GM23338 (cell line): ENCODE results near the gene SLC4A8. TPM values are rescaled to one million over a fixed set of nuclear protein-coding genes. Genes with fewer than 3 reads are reported as not detected.
"Not testable (repeated sequence)": the region's sequence is repeated elsewhere in the genome, so short reads cannot be mapped to it uniquely, and the experiment has no call there.

Source experiments
- ATAC-seq: fragments of 200-7000 bp; cut with Tn5 transposase; 3 replicates; pipeline ENCODE4 v1.9.1; 2020
- DNase-seq: peaks from one replicate; pipeline ENCODE4 v3.0.0-alpha.2; 2015; ENCODE audit warnings: low spot score
- H2AFZ ChIP-seq: fragments of 200-600 bp; sonication (generic); 2 replicates; pipeline ENCODE4 v1.8.0; 2016; ENCODE audit warnings: antibody characterized with exemption, mild to moderate bottlenecking, moderate library complexity
- H3F3A ChIP-seq: fragments of 200-600 bp; sonication (generic); replicated peaks from 2 replicates; pipeline ENCODE4 v1.8.0; 2017; ENCODE audit warnings: antibody characterized with exemption, mixed run types, low read depth
- H3K27ac ChIP-seq: fragments of 200-600 bp; sonication (generic); 2 replicates; pipeline ENCODE4 v1.6.1; 2016; ENCODE audit warnings: low read depth
- H3K27me3 ChIP-seq: fragments of 200-600 bp; sonication (generic); 2 replicates; pipeline ENCODE4 v1.8.0; 2016; ENCODE audit warnings: mild to moderate bottlenecking, mixed run types, moderate library complexity; ENCODE audit not compliant: insufficient read depth
- H3K36me3 ChIP-seq: fragments of 200-600 bp; sonication (generic); 2 replicates; pipeline ENCODE4 v1.8.0; 2016; ENCODE audit warnings: mild to moderate bottlenecking; ENCODE audit not compliant: insufficient read depth
- H3K4me1 ChIP-seq: fragments of 200-600 bp; sonication (generic); 2 replicates; pipeline ENCODE4 v1.8.0; 2016; ENCODE audit warnings: mild to moderate bottlenecking, moderate library complexity; ENCODE audit not compliant: insufficient read depth
- H3K4me2 ChIP-seq: fragments of 200-600 bp; sonication (generic); 2 replicates; pipeline ENCODE4 v1.7.1; 2017; ENCODE audit warnings: mixed run types
- H3K4me3 ChIP-seq: fragments of 200-600 bp; sonication (generic); 2 replicates; pipeline ENCODE4 v1.6.1; 2016; ENCODE audit warnings: mixed run types
- H3K79me2 ChIP-seq: fragments of 200-600 bp; sonication (generic); replicated peaks from 2 replicates; pipeline ENCODE4 v1.8.0; 2017; ENCODE audit warnings: mild to moderate bottlenecking; ENCODE audit not compliant: insufficient read depth
- H3K9me2 ChIP-seq: fragments of 200-600 bp; sonication (generic); 2 replicates; pipeline ENCODE4 v1.8.0; 2017; ENCODE audit not compliant: insufficient read depth
- H4K20me1 ChIP-seq: fragments of 200-600 bp; sonication (generic); replicated peaks from 2 replicates; pipeline ENCODE4 v1.8.0; 2017; ENCODE audit warnings: mild to moderate bottlenecking; ENCODE audit not compliant: insufficient read depth
- H3K27ac Mint-ChIP-seq: 2 replicates; pipeline ENCODE4 v1.8.0; 2020; ENCODE audit warnings: inconsistent platforms, mild to moderate bottlenecking, moderate library complexity, mixed read lengths
- H3K27me3 Mint-ChIP-seq: 3 replicates; pipeline ENCODE4 v1.8.0; 2022; ENCODE audit warnings: low read depth, mild to moderate bottlenecking, moderate library complexity, mixed read lengths, inconsistent platforms; ENCODE audit not compliant: insufficient read depth, poor library complexity
- H3K36me3 Mint-ChIP-seq: 3 replicates; pipeline ENCODE4 v1.8.0; 2021; ENCODE audit warnings: low read depth, mild to moderate bottlenecking, inconsistent platforms, moderate library complexity, mixed read lengths
- H3K4me1 Mint-ChIP-seq: 3 replicates; pipeline ENCODE4 v1.8.0; 2020; ENCODE audit warnings: mild to moderate bottlenecking, inconsistent platforms, mixed read lengths
- H3K4me3 Mint-ChIP-seq: 3 replicates; pipeline ENCODE4 v1.8.0; 2021; ENCODE audit warnings: moderate library complexity, mild to moderate bottlenecking, inconsistent platforms, mixed read lengths
- H3K9me3 Mint-ChIP-seq: 3 replicates; pipeline ENCODE4 v1.8.0; 2020; ENCODE audit warnings: moderate library complexity, mild to moderate bottlenecking, inconsistent platforms, mixed read lengths
- CREB1 ChIP-seq: fragments of 250-450 bp; sonication (Bioruptor Pico); IDR thresholded peaks from 2 replicates; pipeline ENCODE4 v1.5.0; 2020; ENCODE audit warnings: low read depth, mild to moderate bottlenecking, moderate library complexity
- EZH2 ChIP-seq: fragments of 200-600 bp; sonication (generic); IDR thresholded peaks from one replicate; pipeline ENCODE4 v1.8.0; 2017; ENCODE audit warnings: antibody characterized with exemption, mild to moderate bottlenecking, low read depth; ENCODE audit not compliant: unreplicated experiment
- EZH2phosphoT487 ChIP-seq: fragments of 200-600 bp; sonication (generic); IDR thresholded peaks from one replicate; pipeline ENCODE4 v1.8.1; 2018; ENCODE audit warnings: antibody characterized with exemption; ENCODE audit not compliant: unreplicated experiment
- JUNB ChIP-seq: IDR thresholded peaks from one replicate; pipeline ENCODE4 v1.6.1; 2016; ENCODE audit warnings: antibody characterized with exemption; ENCODE audit not compliant: unreplicated experiment
- NANOG ChIP-seq: IDR thresholded peaks from 2 replicates; pipeline ENCODE4 v1.6.1; 2016; ENCODE audit warnings: antibody characterized with exemption, borderline replicate concordance
- POLR2AphosphoS5 ChIP-seq: IDR thresholded peaks from 2 replicates; pipeline ENCODE4 v1.6.1; 2016; ENCODE audit warnings: antibody characterized with exemption, low read depth
- ZNF114 ChIP-seq: fragments of 250-450 bp; sonication (Bioruptor Pico); IDR thresholded peaks from 2 replicates; pipeline ENCODE4 v1.5.0; 2020; ENCODE audit warnings: mild to moderate bottlenecking, moderate library complexity
- ZNF331 ChIP-seq: fragments of 250-450 bp; sonication (Bioruptor Pico); IDR thresholded peaks from 2 replicates; pipeline ENCODE4 v1.5.0; 2020; ENCODE audit warnings: low read depth, mild to moderate bottlenecking, moderate library complexity
- polyA plus RNA-seq: library from polyadenylated mRNA; unstranded; fragments of >200 nt; fragmentation: Nextera tagmentation; extraction: Ambion mirVana; gene quantifications from 2 replicates; pipeline ENCODE4 v1.2.1, GENCODE V29; 2016
- total RNA-seq: library from RNA; depleted of rRNA; stranded (reverse); fragments of >200 nt; shearing (Covaris generic); gene quantifications from 2 replicates; pipeline ENCODE4 v1.2.3, GENCODE V29; 2014
- TF ChIP-seq, protein P1 (sequence below): fragments of 250-450 bp; sonication (Bioruptor Pico); IDR thresholded peaks from 2 replicates; pipeline ENCODE4 v1.5.0; 2020; ENCODE audit warnings: mild to moderate bottlenecking, moderate library complexity
- TF ChIP-seq, protein P2 (sequence below): IDR thresholded peaks from one replicate; pipeline ENCODE4 v1.6.1; 2018; ENCODE audit warnings: antibody characterized with exemption; ENCODE audit not compliant: unreplicated experiment
- TF ChIP-seq, protein P3 (sequence below): IDR thresholded peaks from 2 replicates; pipeline ENCODE4 v1.6.1; 2016; ENCODE audit warnings: antibody characterized with exemption

Gene SLC4A8
- total and polyA plus RNA-seq, 2 experiments from 2014 or later = 7.6 to 9.2 TPM

DNA sequence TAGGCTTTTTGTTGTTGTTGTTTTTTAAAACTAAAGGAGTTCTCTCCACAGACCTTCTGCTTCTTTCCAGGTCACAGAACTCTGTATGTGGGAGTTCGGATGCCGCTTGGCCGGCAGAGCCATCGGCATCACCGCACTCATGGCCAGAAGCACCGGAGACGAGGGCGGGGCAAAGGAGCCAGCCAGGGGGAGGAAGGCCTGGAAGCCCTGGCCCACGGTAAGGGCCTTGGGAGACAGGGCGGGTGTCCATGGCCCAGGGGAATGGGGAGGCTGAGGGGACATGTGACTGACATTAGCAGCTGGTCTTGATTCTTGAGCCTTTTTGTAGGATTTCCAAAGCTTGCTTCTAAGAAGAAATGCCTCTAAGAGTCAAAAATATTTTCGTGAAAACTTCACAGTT is 26.2 kb downstream of the SLC4A8 start (continued):
- TF ChIP-seq, protein P1, sequence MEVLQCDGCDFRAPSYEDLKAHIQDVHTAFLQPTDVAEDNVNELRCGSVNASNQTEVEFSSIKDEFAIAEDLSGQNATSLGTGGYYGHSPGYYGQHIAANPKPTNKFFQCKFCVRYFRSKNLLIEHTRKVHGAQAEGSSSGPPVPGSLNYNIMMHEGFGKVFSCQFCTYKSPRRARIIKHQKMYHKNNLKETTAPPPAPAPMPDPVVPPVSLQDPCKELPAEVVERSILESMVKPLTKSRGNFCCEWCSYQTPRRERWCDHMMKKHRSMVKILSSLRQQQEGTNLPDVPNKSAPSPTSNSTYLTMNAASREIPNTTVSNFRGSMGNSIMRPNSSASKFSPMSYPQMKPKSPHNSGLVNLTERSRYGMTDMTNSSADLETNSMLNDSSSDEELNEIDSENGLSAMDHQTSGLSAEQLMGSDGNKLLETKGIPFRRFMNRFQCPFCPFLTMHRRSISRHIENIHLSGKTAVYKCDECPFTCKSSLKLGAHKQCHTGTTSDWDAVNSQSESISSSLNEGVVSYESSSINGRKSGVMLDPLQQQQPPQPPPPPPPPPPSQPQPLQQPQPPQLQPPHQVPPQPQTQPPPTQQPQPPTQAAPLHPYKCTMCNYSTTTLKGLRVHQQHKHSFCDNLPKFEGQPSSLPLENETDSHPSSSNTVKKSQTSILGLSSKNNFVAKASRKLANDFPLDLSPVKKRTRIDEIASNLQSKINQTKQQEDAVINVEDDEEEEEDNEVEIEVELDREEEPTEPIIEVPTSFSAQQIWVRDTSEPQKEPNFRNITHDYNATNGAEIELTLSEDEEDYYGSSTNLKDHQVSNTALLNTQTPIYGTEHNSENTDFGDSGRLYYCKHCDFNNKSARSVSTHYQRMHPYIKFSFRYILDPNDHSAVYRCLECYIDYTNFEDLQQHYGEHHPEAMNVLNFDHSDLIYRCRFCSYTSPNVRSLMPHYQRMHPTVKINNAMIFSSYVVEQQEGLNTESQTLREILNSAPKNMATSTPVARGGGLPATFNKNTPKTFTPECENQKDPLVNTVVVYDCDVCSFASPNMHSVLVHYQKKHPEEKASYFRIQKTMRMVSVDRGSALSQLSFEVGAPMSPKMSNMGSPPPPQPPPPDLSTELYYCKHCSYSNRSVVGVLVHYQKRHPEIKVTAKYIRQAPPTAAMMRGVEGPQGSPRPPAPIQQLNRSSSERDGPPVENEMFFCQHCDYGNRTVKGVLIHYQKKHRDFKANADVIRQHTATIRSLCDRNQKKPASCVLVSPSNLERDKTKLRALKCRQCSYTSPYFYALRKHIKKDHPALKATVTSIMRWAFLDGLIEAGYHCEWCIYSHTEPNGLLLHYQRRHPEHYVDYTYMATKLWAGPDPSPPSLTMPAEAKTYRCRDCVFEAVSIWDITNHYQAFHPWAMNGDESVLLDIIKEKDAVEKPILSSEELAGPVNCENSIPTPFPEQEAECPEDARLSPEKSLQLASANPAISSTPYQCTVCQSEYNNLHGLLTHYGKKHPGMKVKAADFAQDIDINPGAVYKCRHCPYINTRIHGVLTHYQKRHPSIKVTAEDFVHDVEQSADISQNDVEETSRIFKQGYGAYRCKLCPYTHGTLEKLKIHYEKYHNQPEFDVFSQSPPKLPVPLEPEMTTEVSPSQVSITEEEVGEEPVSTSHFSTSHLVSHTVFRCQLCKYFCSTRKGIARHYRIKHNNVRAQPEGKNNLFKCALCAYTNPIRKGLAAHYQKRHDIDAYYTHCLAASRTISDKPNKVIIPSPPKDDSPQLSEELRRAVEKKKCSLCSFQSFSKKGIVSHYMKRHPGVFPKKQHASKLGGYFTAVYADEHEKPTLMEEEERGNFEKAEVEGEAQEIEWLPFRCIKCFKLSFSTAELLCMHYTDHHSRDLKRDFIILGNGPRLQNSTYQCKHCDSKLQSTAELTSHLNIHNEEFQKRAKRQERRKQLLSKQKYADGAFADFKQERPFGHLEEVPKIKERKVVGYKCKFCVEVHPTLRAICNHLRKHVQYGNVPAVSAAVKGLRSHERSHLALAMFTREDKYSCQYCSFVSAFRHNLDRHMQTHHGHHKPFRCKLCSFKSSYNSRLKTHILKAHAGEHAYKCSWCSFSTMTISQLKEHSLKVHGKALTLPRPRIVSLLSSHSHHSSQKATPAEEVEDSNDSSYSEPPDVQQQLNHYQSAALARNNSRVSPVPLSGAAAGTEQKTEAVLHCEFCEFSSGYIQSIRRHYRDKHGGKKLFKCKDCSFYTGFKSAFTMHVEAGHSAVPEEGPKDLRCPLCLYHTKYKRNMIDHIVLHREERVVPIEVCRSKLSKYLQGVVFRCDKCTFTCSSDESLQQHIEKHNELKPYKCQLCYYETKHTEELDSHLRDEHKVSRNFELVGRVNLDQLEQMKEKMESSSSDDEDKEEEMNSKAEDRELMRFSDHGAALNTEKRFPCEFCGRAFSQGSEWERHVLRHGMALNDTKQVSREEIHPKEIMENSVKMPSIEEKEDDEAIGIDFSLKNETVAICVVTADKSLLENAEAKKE (CRISPR knock-in tag) = no peak
- TF ChIP-seq JUNB = no peak
- no peak for TF ChIP-seq NANOG
- TF ChIP-seq ZNF114 (CRISPR knock-in tag) = no peak
- TF ChIP-seq, protein P2, sequence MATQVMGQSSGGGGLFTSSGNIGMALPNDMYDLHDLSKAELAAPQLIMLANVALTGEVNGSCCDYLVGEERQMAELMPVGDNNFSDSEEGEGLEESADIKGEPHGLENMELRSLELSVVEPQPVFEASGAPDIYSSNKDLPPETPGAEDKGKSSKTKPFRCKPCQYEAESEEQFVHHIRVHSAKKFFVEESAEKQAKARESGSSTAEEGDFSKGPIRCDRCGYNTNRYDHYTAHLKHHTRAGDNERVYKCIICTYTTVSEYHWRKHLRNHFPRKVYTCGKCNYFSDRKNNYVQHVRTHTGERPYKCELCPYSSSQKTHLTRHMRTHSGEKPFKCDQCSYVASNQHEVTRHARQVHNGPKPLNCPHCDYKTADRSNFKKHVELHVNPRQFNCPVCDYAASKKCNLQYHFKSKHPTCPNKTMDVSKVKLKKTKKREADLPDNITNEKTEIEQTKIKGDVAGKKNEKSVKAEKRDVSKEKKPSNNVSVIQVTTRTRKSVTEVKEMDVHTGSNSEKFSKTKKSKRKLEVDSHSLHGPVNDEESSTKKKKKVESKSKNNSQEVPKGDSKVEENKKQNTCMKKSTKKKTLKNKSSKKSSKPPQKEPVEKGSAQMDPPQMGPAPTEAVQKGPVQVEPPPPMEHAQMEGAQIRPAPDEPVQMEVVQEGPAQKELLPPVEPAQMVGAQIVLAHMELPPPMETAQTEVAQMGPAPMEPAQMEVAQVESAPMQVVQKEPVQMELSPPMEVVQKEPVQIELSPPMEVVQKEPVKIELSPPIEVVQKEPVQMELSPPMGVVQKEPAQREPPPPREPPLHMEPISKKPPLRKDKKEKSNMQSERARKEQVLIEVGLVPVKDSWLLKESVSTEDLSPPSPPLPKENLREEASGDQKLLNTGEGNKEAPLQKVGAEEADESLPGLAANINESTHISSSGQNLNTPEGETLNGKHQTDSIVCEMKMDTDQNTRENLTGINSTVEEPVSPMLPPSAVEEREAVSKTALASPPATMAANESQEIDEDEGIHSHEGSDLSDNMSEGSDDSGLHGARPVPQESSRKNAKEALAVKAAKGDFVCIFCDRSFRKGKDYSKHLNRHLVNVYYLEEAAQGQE = no peak
- TF ChIP-seq ZNF331 = no peak
- no peak for TF ChIP-seq EZH2
- no peak for TF ChIP-seq CREB1 (CRISPR knock-in tag)
- TF ChIP-seq POLR2AphosphoS5 = no peak
- no peak for TF ChIP-seq EZH2phosphoT487
- TF ChIP-seq, protein P3, sequence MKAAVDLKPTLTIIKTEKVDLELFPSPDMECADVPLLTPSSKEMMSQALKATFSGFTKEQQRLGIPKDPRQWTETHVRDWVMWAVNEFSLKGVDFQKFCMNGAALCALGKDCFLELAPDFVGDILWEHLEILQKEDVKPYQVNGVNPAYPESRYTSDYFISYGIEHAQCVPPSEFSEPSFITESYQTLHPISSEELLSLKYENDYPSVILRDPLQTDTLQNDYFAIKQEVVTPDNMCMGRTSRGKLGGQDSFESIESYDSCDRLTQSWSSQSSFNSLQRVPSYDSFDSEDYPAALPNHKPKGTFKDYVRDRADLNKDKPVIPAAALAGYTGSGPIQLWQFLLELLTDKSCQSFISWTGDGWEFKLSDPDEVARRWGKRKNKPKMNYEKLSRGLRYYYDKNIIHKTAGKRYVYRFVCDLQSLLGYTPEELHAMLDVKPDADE = no peak

DNA sequence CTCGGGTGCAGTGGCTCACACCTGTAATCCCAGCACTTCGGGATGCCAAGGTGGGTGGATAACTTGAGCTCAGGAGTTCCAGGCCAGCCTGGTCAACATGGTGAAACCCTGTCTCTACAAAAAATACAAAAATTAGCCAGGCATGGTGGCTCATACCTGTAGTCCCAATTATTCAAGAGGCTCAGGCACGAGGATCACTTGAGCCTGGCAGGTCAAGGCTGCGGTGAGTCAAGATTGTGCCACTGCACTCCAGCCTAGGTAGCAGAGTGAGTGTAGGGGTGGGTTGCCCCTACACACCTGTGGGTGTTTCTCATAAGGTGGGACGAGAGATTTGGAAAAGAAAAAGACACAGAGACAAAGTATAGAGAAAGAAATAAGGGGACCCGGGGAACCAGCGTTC is 29.4 kb downstream of the SLC4A8 start:
- H3K4me1 Mint-ChIP-seq = peaks cover 28% of the 10 kb centered on the region
- H3K27ac Mint-ChIP-seq, H3K4me3 ChIP-seq, H3K36me3 ChIP-seq, H2AFZ ChIP-seq, DNase-seq, H3K4me3 Mint-ChIP-seq, H3K79me2 ChIP-seq, H3K9me3 Mint-ChIP-seq, H3F3A ChIP-seq, H3K27me3 Mint-ChIP-seq, H3K9me2 ChIP-seq, H3K27me3 ChIP-seq, H4K20me1 ChIP-seq, H3K36me3 Mint-ChIP-seq: not testable (repeated sequence)
- peak; percentile 43 for ATAC-seq
- peak overlapping the region; percentile 99 for H3K27ac ChIP-seq
- H3K4me1 ChIP-seq = peaks cover 26% of the 10 kb centered on the region
- peak overlapping the region; percentile 8; the same call in 1 of the 2 replicates for H3K4me2 ChIP-seq

DNA sequence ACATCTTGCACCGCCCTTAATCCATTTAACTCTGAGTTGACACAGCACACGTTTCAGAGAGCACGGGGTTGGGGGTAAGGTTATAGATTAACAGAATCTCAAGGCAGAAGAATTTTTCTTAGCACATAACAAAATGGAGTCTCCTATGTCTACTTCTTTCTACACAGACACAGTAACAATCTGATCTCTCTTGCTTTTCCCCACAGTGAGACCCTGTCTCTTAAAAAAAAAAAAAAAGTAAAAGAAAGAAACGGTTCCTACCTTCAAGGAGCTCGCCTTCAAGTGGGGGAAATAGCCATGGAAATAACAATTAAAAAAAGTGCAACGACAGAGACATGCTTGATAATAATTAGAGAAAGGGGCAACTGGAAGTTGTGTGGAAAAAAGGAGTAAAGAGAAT is 30.4 kb downstream of the SLC4A8 start:
- not testable (repeated sequence) for H3F3A ChIP-seq, ATAC-seq, H3K27me3 Mint-ChIP-seq, H3K79me2 ChIP-seq, H3K9me3 Mint-ChIP-seq, H2AFZ ChIP-seq, H4K20me1 ChIP-seq, DNase-seq, H3K36me3 ChIP-seq, H3K27me3 ChIP-seq, H3K4me3 Mint-ChIP-seq, H3K9me2 ChIP-seq, H3K27ac Mint-ChIP-seq, H3K36me3 Mint-ChIP-seq, H3K4me3 ChIP-seq
- Histone ChIP-seq H3K27ac (peak overlapping the region; percentile 67; the same call in 1 of the 2 replicates), H3K4me1 (peaks cover 22% of the 10 kb centered on the region), H3K4me2 (peak overlapping the region; percentile 16)
- peaks cover 24% of the 10 kb centered on the region for H3K4me1 Mint-ChIP-seq
